ENCODE results near the gene ZNRF1.

GRCh38 chr16:75116911-75117245 is 118.1 kb downstream of the ZNRF1 start:
- TF ChIP-seq TAF1 (IDR thresholded peaks at IDR 0.05; ENCODE audit: borderline replicate concordance, low read depth, low read length) = no peak
- TF ChIP-seq, protein P1, sequence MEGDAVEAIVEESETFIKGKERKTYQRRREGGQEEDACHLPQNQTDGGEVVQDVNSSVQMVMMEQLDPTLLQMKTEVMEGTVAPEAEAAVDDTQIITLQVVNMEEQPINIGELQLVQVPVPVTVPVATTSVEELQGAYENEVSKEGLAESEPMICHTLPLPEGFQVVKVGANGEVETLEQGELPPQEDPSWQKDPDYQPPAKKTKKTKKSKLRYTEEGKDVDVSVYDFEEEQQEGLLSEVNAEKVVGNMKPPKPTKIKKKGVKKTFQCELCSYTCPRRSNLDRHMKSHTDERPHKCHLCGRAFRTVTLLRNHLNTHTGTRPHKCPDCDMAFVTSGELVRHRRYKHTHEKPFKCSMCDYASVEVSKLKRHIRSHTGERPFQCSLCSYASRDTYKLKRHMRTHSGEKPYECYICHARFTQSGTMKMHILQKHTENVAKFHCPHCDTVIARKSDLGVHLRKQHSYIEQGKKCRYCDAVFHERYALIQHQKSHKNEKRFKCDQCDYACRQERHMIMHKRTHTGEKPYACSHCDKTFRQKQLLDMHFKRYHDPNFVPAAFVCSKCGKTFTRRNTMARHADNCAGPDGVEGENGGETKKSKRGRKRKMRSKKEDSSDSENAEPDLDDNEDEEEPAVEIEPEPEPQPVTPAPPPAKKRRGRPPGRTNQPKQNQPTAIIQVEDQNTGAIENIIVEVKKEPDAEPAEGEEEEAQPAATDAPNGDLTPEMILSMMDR (IDR thresholded peaks at IDR 0.05 in 2 of 3, conservative IDR thresholded peaks at IDR 0.05 in 1 of 3; ENCODE audit: control insufficient read depth in 2 of 3, extremely low read depth in 1 of 3, insufficient read depth in 1 of 3, low read depth in 3 of 3, low read length in 3 of 3) = no peak

Data from GM12878 (cell line).